Fibroblast of lung (primary cell): Measurements from ENCODE around the gene CASP7. TPM values are rescaled to one million over a fixed set of nuclear protein-coding genes. Genes with fewer than 3 reads are reported as not detected.

ENCODE experiments used
- DNase-seq, 2 donors: peaks; one replicate each; pipeline versions ENCODE4 v3.0.0 to v3.0.0-alpha.2; 2010; ENCODE audit warnings: low read depth in 2 of 2
- H2AFZ ChIP-seq: 2 replicates; pipeline ENCODE4 v1.5.1; 2012; ENCODE audit warnings: low read length, control low read depth, inconsistent platforms
- H3K27ac ChIP-seq: 2 replicates; pipeline ENCODE4 v1.5.1; 2011; ENCODE audit warnings: low read length, control low read depth; ENCODE audit not compliant: insufficient read depth
- H3K27me3 ChIP-seq: 2 replicates; pipeline ENCODE4 v1.5.1; 2011; ENCODE audit warnings: mild to moderate bottlenecking, low read length; ENCODE audit not compliant: control insufficient read depth, insufficient read depth
- H3K36me3 ChIP-seq: 2 replicates; pipeline ENCODE4 v1.5.1; 2011; ENCODE audit warnings: low read length; ENCODE audit not compliant: control insufficient read depth, insufficient read depth
- H3K4me1 ChIP-seq: 2 replicates; pipeline ENCODE4 v1.5.1; 2011; ENCODE audit warnings: low read length; ENCODE audit not compliant: control insufficient read depth, insufficient read depth; ENCODE audit errors: extremely low read depth
- H3K4me2 ChIP-seq: 2 replicates; pipeline ENCODE4 v1.5.1; 2011; ENCODE audit warnings: low read length, control low read depth; ENCODE audit not compliant: insufficient read depth; ENCODE audit errors: extremely low read depth
- H3K4me3 ChIP-seq, 4 experiments: fragments of 200-600 bp in 1 of 4; sonication (generic) in 1 of 4; replicated peaks in 1 of 4; 2 replicates each; pipeline ENCODE4 v1.5.1; 2011 to 2016; ENCODE audit warnings: low read length in 4 of 4, low read depth in 3 of 4, mild to moderate bottlenecking in 3 of 4, control low read depth in 2 of 4, inconsistent platforms in 1 of 4, mixed read lengths in 1 of 4; ENCODE audit not compliant: insufficient read depth in 1 of 4; ENCODE audit errors: control extremely low read depth in 1 of 4
- H3K79me2 ChIP-seq: 2 replicates; pipeline ENCODE4 v1.5.1; 2012; ENCODE audit warnings: mild to moderate bottlenecking, low read length, inconsistent platforms; ENCODE audit not compliant: control insufficient read depth, insufficient read depth
- H3K9ac ChIP-seq: 2 replicates; pipeline ENCODE4 v1.5.1; 2011; ENCODE audit warnings: mild to moderate bottlenecking, low read length, control low read depth; ENCODE audit not compliant: insufficient read depth
- H3K9me3 ChIP-seq: 2 replicates; pipeline ENCODE4 v1.5.1; 2012; ENCODE audit warnings: low read depth, low read length; ENCODE audit not compliant: control insufficient read depth, insufficient read depth
- H4K20me1 ChIP-seq: 2 replicates; pipeline ENCODE4 v1.5.1; 2011; ENCODE audit warnings: low read length; ENCODE audit not compliant: control insufficient read depth, insufficient read depth; ENCODE audit errors: extremely low read depth
- EZH2 ChIP-seq: IDR thresholded peaks from 2 replicates; pipeline ENCODE4 v1.5.1; 2012; ENCODE audit warnings: low read length, control low read depth, mild to moderate bottlenecking; ENCODE audit errors: missing control alignments
- polyA plus RNA-seq, 2 donors: library from polyadenylated mRNA; depleted of rRNA in 1 of 2; stranded (reverse) in 1 of 2; unstranded in 1 of 2; fragments of >200 nt; gene quantifications; 2 replicates each; pipeline ENCODE4 v1.2.1, GENCODE V29; 2011 to 2012; ENCODE audit warnings: missing spikeins in 1 of 2
- total RNA-seq: library from RNA; depleted of rRNA; stranded (reverse); fragments of >200 nt; gene quantifications from 2 replicates; pipeline ENCODE4 v1.2.1, GENCODE V29; 2014
- TF ChIP-seq, protein P1 (sequence below), 2 donors: IDR thresholded peaks in 1 of 2; conservative IDR thresholded peaks in 1 of 2; 1 replicate in 1 of 2; 2 replicates in 1 of 2; pipeline ENCODE4 v1.5.1; 2011 to 2012; ENCODE audit warnings: low read length in 2 of 2, control low read depth in 1 of 2, inconsistent platforms in 1 of 2, low read depth in 1 of 2, mild to moderate bottlenecking in 1 of 2

The CASP7 gene
- total and polyA plus RNA-seq, 2 donors (not counting 1 experiment from before 2014, with no cell fraction given): 27.0 to 28.9 TPM

DNA sequence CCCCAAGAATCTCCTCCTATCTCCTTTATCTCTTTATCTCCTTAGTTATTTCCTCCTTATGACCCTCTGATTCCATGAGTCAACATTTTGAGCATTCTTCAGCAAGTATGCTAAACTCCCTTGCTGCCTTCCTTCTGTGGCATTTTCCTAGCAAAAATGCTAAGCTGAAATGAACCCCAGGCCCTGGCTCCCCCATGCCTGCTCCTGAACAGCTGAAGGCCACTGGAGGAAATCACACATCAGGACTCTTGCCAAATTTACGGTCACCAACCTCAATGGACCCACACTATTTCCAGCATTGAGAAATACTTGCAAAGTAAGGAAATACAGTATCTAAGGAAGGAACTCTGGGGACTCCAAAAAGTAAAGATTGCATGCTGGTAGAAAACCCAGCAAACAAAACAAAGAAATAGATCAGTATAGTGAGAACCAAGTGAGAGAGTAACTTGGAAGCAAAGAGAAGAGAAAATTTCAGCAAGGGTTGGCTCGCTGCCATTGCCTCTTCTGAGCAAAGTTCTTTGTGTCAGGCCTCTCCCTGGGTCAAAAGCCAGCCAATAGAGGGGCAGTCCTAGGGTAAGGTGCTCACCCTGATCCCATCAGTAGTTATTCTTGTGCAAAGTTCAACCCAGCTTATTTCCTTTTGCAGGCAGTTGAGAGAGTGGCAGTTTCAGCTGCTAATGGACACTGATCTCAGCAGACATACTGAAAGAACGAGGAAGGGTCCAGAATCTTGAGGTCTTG is 66.7 kb downstream of the CASP7 start:
- H3K27ac ChIP-seq: no peak overlapping the region
- no peaks in the 10 kb centered on the region for H3K9me3 ChIP-seq
- H2AFZ ChIP-seq: no peak overlapping the region

DNA sequence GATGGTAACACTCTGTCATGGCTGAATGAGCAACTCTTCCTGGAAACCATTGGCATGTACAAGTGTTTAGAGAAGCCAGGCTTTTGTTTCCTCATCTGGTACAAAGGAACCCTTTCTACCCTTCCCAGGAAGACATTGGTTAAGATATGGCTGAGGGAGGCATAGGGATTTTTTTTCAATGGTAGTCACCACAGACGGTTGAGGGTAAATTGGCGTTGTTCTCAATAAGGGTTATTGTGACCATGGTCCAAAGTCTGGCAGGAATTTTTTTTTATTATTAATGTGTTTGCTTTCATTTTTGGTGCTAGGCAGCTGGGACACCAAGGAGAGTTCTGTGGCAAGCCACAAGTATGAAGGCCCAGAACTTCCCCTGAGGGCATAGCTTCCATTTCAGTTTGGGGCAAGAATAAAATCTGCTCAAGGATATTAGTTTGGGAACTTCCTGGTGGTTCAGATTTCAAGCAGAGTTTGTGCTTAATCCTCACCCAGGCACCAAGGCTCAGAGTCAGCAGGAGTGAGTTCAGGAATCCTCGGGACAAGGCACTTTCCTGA is 71.5 kb downstream of the CASP7 start, which contains the start of gene PLEKHS1:
TSS of gene PLEKHS1 (plus strand) at position 502 of the 552 bp plus-strand sequence. CDS start 3,596 bp downstream, outside the sequence.
- no peak for TF ChIP-seq EZH2
- TF ChIP-seq, protein P1, sequence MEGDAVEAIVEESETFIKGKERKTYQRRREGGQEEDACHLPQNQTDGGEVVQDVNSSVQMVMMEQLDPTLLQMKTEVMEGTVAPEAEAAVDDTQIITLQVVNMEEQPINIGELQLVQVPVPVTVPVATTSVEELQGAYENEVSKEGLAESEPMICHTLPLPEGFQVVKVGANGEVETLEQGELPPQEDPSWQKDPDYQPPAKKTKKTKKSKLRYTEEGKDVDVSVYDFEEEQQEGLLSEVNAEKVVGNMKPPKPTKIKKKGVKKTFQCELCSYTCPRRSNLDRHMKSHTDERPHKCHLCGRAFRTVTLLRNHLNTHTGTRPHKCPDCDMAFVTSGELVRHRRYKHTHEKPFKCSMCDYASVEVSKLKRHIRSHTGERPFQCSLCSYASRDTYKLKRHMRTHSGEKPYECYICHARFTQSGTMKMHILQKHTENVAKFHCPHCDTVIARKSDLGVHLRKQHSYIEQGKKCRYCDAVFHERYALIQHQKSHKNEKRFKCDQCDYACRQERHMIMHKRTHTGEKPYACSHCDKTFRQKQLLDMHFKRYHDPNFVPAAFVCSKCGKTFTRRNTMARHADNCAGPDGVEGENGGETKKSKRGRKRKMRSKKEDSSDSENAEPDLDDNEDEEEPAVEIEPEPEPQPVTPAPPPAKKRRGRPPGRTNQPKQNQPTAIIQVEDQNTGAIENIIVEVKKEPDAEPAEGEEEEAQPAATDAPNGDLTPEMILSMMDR (conservative IDR thresholded peaks at IDR 0.05 in 1 of 2, IDR thresholded peaks at IDR 0.05 in 1 of 2; ENCODE audit: low read depth in 1 of 2, low read length in 2 of 2): no peak
- Histone ChIP-seq H3K27ac (no peak within 1 kb of the TSS), H3K4me3 (no peak within 1 kb of the TSS), H3K36me3 (no peaks in the 10 kb centered on the region), H3K4me1 (no peaks in the 10 kb centered on the region), H3K27me3 (no peaks in the 10 kb centered on the region), H3K9ac (no peak within 1 kb of the TSS), H4K20me1 (no peaks in the 10 kb centered on the region), H3K79me2 (no peaks in the 10 kb centered on the region), H3K9me3 (no peaks in the 10 kb centered on the region), H3K4me2 (no peak within 1 kb of the TSS), H2AFZ (no peak within 1 kb of the TSS)
- DNase-seq: peak in 1 of 2 donors; percentile 9

More for the DNA sequence above, 66.7 kb downstream of the CASP7 start:
- Histone ChIP-seq H3K9ac (no peak overlapping the region), H3K4me2 (no peak overlapping the region), H3K4me1 (no peaks in the 10 kb centered on the region), H4K20me1 (no peaks in the 10 kb centered on the region), H3K79me2 (no peaks in the 10 kb centered on the region), H3K36me3 (no peaks in the 10 kb centered on the region), H3K4me3 (no peak overlapping the region), H3K27me3 (no peaks in the 10 kb centered on the region)
- peak in 1 of 2 donors; percentile 54 for DNase-seq
- TF ChIP-seq, protein P1 (conservative IDR thresholded peaks at IDR 0.05 in 1 of 2, IDR thresholded peaks at IDR 0.05 in 1 of 2; ENCODE audit: low read depth in 1 of 2, low read length in 2 of 2): no peak

DNA sequence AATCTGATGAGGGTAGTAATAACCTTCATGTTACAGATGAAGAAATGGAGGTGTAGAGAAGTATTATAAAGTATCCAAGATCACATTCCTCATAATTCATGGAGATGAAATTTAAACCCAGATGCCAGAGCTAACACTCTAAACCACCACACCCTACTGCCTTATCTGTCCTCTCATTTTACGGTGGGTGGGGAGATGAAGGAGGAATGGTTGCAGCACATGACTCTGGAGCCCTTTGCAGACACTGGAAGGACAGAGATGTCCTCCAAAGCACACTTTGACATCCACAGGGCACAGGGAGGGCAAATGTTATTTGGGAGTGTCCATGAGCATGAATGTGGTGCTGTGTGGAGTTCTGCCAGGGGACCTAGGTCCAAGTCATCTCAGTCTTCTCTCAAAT is 72.8 kb downstream of the CASP7 start:
- Histone ChIP-seq H2AFZ (no peak overlapping the region), H3K27ac (no peak overlapping the region), H4K20me1 (no peaks in the 10 kb centered on the region), H3K9ac (no peak overlapping the region), H3K4me1 (no peaks in the 10 kb centered on the region), H3K27me3 (no peaks in the 10 kb centered on the region), H3K9me3 (no peaks in the 10 kb centered on the region), H3K4me2 (no peak overlapping the region), H3K4me3 (no peak overlapping the region), H3K36me3 (no peaks in the 10 kb centered on the region), H3K79me2 (no peaks in the 10 kb centered on the region)
- no peak for TF ChIP-seq EZH2
- TF ChIP-seq, protein P1 (conservative IDR thresholded peaks at IDR 0.05 in 1 of 2, IDR thresholded peaks at IDR 0.05 in 1 of 2; ENCODE audit: low read depth in 1 of 2, low read length in 2 of 2): no peak
- DNase-seq: no peak
